ENCODE data around the gene GAPDH.

DNA sequence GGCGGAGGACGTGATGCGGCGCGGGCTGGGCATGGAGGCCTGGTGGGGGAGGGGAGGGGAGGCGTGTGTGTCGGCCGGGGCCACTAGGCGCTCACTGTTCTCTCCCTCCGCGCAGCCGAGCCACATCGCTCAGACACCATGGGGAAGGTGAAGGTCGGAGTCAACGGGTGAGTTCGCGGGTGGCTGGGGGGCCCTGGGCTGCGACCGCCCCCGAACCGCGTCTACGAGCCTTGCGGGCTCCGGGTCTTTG, 303 bp downstream of the GAPDH start:
- TF ChIP-seq MXI1 (IDR thresholded peaks at IDR 0.05; ENCODE audit: low read depth, low read length), result no peak
- no peak for TF ChIP-seq SMC3 (IDR thresholded peaks at IDR 0.05; ENCODE audit: low read depth, low read length)
- TF ChIP-seq GABPA (IDR thresholded peaks at IDR 0.05; ENCODE audit: low read depth), result no peak
- TF ChIP-seq, protein P1, sequence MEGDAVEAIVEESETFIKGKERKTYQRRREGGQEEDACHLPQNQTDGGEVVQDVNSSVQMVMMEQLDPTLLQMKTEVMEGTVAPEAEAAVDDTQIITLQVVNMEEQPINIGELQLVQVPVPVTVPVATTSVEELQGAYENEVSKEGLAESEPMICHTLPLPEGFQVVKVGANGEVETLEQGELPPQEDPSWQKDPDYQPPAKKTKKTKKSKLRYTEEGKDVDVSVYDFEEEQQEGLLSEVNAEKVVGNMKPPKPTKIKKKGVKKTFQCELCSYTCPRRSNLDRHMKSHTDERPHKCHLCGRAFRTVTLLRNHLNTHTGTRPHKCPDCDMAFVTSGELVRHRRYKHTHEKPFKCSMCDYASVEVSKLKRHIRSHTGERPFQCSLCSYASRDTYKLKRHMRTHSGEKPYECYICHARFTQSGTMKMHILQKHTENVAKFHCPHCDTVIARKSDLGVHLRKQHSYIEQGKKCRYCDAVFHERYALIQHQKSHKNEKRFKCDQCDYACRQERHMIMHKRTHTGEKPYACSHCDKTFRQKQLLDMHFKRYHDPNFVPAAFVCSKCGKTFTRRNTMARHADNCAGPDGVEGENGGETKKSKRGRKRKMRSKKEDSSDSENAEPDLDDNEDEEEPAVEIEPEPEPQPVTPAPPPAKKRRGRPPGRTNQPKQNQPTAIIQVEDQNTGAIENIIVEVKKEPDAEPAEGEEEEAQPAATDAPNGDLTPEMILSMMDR (IDR thresholded peaks at IDR 0.05), result no peak
- no peak for TF ChIP-seq JUND (IDR thresholded peaks at IDR 0.05)
